MG63 (cell line): ENCODE results near the gene KIF6. TPM values are rescaled to one million over a fixed set of nuclear protein-coding genes. Genes with fewer than 3 reads are reported as not detected.

ENCODE experiments used
- DNase-seq: peaks from one replicate; pipeline ENCODE4 v3.0.0-alpha.2; 2020
- H3K27me3 ChIP-seq: fragments of 250-450 bp; sonication (Bioruptor Pico); 2 replicates; pipeline ENCODE4 v1.5.1; 2020; ENCODE audit warnings: mild to moderate bottlenecking, moderate library complexity
- H3K36me3 ChIP-seq: fragments of 250-450 bp; sonication (Bioruptor Pico); 2 replicates; pipeline ENCODE4 v1.5.1; 2020; ENCODE audit warnings: mild to moderate bottlenecking, moderate library complexity
- H3K4me3 ChIP-seq: fragments of 250-450 bp; sonication (Bioruptor Pico); 2 replicates; pipeline ENCODE4 v1.5.1; 2020; ENCODE audit warnings: mild to moderate bottlenecking, moderate library complexity
- H3K9me3 ChIP-seq: fragments of 250-450 bp; sonication (Bioruptor Pico); 2 replicates; pipeline ENCODE4 v1.5.1; 2020; ENCODE audit warnings: mild to moderate bottlenecking, moderate library complexity
- total RNA-seq: library from RNA; depleted of rRNA; stranded (reverse); fragments of >200 nt; shearing (Covaris generic); gene quantifications from 2 replicates; pipeline ENCODE4 v1.2.3, GENCODE V29; 2014; ENCODE audit warnings: low replicate concordance; rRNA removed

KIF6 gene, protein sequence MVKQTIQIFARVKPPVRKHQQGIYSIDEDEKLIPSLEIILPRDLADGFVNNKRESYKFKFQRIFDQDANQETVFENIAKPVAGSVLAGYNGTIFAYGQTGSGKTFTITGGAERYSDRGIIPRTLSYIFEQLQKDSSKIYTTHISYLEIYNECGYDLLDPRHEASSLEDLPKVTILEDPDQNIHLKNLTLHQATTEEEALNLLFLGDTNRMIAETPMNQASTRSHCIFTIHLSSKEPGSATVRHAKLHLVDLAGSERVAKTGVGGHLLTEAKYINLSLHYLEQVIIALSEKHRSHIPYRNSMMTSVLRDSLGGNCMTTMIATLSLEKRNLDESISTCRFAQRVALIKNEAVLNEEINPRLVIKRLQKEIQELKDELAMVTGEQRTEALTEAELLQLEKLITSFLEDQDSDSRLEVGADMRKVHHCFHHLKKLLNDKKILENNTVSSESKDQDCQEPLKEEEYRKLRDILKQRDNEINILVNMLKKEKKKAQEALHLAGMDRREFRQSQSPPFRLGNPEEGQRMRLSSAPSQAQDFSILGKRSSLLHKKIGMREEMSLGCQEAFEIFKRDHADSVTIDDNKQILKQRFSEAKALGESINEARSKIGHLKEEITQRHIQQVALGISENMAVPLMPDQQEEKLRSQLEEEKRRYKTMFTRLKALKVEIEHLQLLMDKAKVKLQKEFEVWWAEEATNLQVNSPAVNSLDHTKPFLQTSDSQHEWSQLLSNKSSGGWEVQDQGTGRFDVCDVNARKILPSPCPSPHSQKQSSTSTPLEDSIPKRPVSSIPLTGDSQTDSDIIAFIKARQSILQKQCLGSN
- total RNA-seq = not detected in 2 replicates

DNA sequence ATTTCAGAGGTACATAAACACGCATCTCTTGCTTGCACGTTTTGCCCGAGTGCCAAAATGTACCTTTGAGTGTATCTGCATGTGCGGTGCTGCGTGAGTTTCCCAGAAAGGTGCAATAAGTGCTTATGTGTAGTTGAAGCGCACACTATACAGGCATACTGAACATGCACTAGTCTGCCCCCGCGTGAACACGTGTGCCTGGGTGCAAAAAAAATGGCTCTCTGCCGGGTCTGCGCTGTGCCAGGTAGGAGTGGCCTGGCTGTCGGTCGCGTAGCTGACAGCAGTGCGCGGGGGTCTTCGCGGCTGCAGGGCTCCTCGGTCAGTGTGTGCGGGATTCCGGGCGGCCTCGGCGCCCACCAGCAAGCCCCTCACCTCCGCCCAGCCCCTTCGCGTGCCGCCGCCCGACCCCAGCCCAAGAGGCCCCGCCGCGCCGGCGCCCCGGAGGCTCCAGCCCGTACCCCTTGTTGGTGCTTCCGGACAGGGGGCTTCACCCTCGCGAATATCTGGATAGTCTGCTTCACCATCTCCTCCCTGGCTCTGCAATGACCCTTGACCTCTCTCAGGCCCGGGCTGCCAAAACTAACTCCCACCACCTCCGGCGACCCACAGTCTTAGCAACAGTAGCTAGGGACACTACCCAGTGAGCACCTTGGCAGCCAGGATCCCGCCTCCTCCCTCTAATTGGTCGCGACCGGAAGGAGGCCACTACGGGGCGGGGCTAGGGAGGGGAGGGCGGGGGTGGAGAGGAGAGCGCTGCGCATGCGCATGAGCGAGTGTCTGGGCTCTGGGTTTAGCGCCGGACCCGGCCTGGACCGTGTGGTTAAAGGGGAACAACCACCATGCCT, at the start of gene KIF6:
Gene KIF6, minus strand, starts transcription at position 622 of the 845 bp plus-strand sequence. Its CDS starts 98 bp downstream, at position 524.
- H3K4me3 ChIP-seq = peak within 1 kb of the TSS; percentile 51
- no peaks in the 10 kb centered on the region for H3K36me3 ChIP-seq
- no peaks in the 10 kb centered on the region for H3K27me3 ChIP-seq
- no peaks in the 10 kb centered on the region for H3K9me3 ChIP-seq
- peak; percentile 78 for DNase-seq

DNA sequence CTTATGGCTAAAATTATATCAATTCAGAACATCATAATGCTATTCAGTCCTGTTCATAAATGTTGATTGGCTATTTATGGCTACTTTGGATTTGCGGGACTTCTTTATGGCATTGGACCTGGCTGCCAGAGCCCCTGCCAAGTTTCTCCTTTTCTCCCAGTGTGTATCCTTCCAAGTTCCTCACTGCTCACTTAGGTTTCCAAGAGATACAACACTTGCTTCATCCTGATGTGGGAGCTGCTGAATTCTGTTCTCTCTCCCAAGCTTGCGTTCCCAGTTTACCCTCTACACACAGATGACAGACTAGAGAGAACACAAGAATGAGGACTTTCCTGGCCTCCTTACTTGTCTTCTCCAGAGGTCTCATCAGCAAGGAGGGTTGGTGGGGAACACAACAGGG, 48.6 kb upstream of the KIF6 start:
- DNase-seq = no peak
- Histone ChIP-seq H3K4me3 (no peak overlapping the region), H3K36me3 (no peaks in the 10 kb centered on the region), H3K27me3 (no peaks in the 10 kb centered on the region), H3K9me3 (no peaks in the 10 kb centered on the region)

DNA sequence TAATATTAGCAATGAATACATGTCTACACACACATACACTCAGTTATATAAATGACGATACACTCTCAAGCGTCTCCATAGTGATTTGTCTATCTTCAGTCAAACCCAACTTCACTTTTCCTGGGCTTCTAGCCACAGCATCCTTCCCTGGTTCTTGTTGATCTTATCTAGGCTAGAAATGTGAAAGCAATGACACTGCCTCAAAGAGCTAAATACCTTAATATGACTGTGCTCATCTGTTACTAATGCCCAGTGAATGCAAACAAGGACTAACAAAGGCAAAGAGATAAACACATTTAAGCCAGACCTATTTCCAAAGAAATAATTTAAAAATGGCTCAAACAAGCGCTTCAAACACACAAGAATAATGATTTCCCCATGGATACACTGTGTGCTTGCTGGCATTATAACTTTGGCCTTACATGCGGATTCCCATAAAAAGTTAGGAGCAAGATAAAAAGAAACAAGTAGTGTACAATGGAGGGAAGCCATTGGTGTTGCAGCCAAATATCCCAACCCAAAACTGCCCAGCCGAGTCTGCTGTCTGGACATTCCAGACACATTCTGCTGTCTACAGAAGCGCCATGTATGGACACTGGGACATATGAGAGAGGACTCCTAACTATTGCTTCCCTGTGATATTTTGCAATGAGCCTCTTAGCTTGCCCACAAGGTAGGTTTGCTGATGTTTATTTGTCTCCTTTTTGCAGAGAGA, 47.5 kb upstream of the KIF6 start:
- Histone ChIP-seq H3K36me3 (no peaks in the 10 kb centered on the region), H3K9me3 (no peaks in the 10 kb centered on the region), H3K27me3 (no peaks in the 10 kb centered on the region), H3K4me3 (no peak overlapping the region)
- DNase-seq = no peak

DNA sequence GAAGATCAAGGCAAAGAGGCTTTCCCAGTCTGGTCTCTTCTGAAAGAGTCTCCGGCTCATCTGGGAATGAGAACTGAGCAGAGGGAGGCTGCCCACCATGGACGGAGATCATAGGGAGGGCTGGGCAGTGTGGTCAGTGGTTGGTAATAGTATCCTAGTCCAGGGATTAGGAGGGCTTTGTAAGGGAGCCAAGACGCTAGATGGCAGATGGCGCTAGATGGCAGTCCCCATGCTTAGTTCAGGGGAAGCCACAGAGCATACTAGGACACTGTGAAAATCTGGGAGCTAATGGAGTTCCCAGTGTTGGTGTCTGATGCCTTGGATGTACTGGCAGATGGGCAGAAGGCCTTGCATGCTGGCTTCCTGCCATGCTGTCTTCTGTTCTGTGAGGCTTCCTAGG, 45.2 kb upstream of the KIF6 start:
- no peaks in the 10 kb centered on the region for H3K36me3 ChIP-seq

DNA sequence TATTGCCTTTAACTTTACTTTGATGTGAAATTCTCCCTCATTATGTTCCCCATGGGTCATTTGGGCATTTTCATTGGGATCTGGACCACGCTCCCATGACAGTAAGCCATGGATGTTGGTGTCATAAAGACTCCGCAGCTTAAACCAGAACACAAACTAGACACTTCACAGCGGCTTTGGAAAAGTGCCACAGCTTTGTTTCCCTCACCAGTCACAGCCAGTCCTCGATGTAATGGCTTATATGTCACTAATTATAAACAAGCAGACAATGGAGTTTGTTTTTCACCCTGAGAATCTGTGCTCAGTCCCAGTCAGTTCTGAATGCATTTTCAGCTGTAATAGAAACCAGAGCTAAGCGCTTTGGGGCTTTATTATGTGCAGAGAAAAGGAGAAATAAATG, 43.8 kb upstream of the KIF6 start:
- no peak for DNase-seq
- Histone ChIP-seq H3K27me3 (no peaks in the 10 kb centered on the region), H3K9me3 (no peaks in the 10 kb centered on the region), H3K4me3 (no peak overlapping the region), H3K36me3 (no peaks in the 10 kb centered on the region)

More for the DNA sequence above, 45.2 kb upstream of the KIF6 start:
- no peak for DNase-seq
- H3K4me3 ChIP-seq = no peak overlapping the region
- no peaks in the 10 kb centered on the region for H3K9me3 ChIP-seq
- H3K27me3 ChIP-seq = no peaks in the 10 kb centered on the region

DNA sequence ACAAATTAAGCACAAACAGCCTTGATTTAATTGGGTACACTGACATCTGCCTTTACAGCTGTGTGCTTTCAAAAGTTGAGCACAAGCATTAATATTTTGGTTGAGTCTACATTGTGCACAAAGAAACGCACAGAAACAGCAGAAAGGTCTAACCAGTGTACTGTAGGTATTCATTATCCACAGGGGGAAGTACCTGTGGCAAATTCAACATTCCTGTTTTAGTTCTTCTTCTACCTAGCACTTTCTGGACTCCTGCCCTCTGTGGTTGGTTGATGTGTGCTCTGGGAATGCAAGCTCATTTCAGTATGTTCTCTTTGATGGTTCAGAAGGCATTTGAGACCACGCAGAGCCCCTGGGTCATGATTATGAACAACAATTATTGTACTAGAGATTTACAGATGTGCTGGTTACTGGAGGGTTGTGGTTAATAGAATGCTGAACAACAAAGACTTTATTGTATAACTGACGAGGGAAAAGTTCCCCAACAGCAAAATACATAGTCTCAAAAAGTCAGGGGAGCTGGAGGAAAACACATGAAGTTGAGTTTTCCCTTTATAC, 40.4 kb upstream of the KIF6 start:
- H3K27me3 ChIP-seq = no peaks in the 10 kb centered on the region
- H3K36me3 ChIP-seq = no peaks in the 10 kb centered on the region
- no peak overlapping the region for H3K4me3 ChIP-seq
- no peak for DNase-seq
- no peaks in the 10 kb centered on the region for H3K9me3 ChIP-seq

DNA sequence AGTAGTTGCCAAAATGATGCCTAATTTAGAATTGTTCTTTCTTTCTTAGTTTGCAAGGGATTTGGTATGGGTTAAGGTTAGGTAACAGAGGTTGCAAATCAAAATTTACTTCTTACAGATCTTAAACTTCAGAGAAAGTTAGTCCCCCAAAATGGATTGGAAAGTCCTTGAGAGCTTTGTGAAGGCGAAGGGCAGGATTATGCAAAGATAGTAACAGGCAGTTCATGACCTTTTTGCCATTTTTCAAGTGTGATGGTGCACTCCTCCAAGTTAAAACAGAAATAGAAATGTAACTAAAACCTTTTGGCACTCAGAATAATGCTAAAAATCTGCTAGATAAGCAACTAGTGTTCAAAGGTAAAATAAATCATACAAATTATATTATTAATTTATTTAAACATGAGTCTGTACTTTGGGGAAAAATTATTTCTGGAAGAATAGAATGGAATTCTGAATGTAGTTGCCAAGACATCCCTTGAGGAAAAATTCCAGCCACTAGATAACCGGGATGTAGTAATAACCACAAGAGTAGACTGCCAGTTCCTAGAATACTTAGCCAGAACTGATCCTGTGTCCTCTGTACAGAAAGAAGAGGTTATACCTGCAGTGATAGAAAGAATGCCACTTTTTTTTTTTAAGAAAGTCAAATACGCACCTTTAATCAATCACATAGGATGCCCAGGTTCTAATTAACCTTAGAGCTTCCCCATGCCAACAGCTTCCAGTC, 35.2 kb upstream of the KIF6 start:
- no peak overlapping the region for H3K4me3 ChIP-seq
- no peak for DNase-seq
- no peaks in the 10 kb centered on the region for H3K9me3 ChIP-seq
- no peaks in the 10 kb centered on the region for H3K36me3 ChIP-seq
- no peaks in the 10 kb centered on the region for H3K27me3 ChIP-seq

DNA sequence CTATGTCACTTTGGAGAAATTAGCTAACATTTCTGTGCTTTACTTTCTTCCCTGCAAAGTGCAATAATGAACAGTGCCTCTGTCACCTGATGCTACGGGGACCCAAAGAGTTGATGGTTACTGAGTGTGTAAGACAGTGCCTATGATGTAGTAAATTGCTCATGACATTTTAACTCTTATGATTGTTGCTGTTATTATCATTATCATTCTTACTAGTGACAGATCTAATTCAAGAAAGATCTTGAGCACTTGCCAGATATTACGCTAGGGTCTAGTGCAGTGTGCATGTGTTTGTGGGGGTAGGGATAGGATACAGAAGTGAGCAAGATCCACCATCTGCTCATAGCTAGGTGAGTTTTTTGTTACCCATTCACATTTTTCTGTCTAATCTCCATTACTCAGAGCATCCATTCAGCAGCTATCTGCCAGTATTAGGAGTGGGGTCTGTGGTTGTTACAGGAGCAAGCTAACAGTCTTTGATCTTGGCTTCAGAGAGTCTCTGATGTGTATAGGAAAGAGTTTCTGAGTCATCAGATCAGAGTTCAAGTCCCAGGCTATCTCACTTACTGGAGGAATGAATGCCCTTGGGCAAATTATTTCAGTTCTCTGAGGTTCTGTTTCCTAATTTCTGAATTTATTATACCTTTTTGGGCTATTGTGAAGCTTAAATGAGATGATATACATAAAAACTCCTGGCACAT, 33.8 kb upstream of the KIF6 start:
- no peaks in the 10 kb centered on the region for H3K9me3 ChIP-seq
- H3K27me3 ChIP-seq = no peaks in the 10 kb centered on the region
- no peak overlapping the region for H3K4me3 ChIP-seq
- H3K36me3 ChIP-seq = no peaks in the 10 kb centered on the region
- DNase-seq = no peak

DNA sequence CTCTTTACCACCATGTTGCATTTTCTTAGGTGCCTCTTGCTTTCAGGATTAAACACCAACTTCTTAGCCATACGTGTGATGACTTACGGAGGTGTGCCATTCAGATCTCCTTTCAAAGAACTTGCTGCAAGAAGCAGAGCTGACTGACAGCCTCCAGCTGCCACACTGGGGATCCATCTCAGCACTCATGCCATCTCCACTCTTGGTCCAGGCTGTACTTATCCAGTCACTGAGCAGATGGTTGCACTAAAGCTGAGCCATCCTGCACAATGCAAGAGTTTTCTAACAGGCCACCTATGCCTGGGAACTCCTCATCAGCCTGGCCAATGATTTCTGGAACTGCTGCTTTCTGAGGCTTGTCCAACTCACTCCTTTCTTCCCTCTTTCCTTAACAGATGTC, 31.4 kb upstream of the KIF6 start:
- no peaks in the 10 kb centered on the region for H3K27me3 ChIP-seq
- H3K9me3 ChIP-seq = no peaks in the 10 kb centered on the region
- no peak for DNase-seq
- H3K4me3 ChIP-seq = no peak overlapping the region
- H3K36me3 ChIP-seq = no peaks in the 10 kb centered on the region

DNA sequence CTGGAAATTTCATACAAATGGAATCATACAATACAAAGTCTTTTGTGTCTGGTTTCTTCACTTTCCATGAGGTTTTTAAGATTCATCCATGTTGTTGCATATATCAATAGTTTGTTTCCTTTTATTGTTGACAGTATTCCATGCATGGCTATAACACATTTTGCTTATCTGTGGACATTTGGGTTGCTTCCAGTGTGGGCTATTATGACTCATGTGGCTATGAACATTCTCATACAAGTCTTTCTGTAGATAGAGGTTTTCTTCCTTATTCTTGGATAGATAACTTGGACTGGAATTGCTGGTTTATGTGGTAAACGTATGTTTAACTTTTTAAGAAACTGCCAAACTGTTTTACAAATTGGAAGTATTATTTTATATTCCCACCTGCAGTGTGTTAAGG, 30.0 kb upstream of the KIF6 start:
- no peak overlapping the region for H3K4me3 ChIP-seq
- no peak for DNase-seq
- no peaks in the 10 kb centered on the region for H3K36me3 ChIP-seq
- H3K27me3 ChIP-seq = no peaks in the 10 kb centered on the region
- no peaks in the 10 kb centered on the region for H3K9me3 ChIP-seq

DNA sequence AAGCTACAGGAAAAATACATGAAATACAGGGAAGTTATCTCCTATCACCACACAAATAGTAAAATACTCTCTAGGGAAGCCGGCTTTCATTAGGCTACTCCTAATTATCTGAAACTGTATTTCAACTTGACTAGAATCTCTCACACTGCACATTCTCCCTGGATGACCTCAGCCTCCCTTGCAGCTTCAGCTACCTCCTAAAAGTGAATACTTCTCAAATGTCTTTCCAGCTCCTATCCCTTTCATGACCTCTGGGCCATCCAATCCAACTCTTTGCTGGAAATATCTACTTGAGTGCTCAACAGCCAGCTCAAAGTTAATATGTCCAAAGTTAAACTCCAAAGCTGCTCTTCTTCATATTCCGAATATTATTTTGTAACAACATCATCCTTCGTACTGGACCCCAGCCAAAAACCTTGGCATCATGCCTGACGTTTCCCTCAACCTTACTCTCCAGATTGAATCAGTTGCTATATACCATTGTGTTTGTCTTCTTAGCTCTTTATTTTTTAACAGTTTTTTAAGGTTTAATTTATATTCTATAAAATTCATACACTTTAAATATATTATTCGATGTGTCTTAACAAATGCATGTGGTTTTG, 29.4 kb upstream of the KIF6 start:
- DNase-seq = no peak
- Histone ChIP-seq H3K27me3 (no peaks in the 10 kb centered on the region), H3K4me3 (no peak overlapping the region), H3K9me3 (no peaks in the 10 kb centered on the region), H3K36me3 (no peaks in the 10 kb centered on the region)

DNA sequence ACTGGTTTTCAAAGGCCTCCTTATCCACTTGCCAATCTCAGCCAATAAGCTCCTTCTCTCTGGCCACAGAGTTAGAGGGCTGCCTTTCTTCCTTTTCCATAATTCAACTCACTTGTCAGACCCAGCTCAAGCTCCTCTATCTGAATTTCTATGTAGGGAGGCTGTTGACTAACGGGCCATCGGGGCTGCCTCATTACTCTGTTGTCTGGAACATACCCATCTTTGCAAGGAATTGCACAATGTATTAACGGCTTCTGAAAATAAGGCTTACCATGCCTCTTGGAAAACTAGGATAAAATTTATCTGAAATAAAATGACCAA, 28.5 kb upstream of the KIF6 start:
- no peak for DNase-seq
- Histone ChIP-seq H3K9me3 (no peaks in the 10 kb centered on the region), H3K27me3 (no peaks in the 10 kb centered on the region), H3K4me3 (no peak overlapping the region), H3K36me3 (no peaks in the 10 kb centered on the region)

DNA sequence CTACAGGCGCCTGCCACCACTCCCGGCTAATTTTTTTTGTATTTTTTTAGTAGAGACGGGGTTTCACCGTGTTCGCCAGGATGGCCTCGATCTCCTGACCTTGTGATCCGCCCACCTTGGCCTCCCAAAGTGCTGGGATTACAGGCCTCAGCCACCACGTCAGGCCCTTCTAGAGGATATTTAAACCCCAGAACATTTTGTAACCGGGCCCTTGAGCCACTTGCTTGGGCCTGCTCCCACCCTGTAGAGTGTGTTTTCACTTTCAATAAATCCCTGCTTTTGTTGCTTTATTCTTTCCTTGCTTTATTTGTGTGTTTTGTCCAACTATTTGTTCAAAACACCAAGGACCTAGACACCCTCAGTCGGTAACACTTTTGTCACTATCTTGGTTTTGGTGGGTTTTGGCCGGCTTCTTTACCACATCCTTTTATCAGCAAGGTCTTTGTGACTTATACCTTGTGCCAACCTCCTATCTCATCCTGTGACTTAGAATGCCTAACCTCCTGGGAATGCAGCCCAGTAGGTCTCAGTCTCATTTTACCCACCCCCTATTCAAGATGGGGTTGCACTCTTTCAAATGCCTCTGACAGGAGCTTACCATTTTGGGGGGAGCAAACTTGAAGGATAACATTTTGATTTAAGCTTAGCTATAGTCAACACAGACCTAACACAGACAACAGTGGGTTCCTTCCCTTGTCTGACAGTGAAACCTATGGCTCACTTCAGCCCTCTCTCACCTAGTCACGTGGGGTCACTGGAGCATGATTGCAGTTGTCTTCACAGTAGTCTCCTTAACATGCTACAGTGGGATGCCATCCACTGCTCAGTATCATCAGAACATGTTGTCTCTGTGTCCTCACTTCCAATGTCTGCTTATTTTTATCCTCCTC, 27.9 kb upstream of the KIF6 start:
- Histone ChIP-seq H3K36me3 (no peaks in the 10 kb centered on the region), H3K4me3 (no peak overlapping the region), H3K27me3 (no peaks in the 10 kb centered on the region), H3K9me3 (no peaks in the 10 kb centered on the region)
- no peak for DNase-seq

DNA sequence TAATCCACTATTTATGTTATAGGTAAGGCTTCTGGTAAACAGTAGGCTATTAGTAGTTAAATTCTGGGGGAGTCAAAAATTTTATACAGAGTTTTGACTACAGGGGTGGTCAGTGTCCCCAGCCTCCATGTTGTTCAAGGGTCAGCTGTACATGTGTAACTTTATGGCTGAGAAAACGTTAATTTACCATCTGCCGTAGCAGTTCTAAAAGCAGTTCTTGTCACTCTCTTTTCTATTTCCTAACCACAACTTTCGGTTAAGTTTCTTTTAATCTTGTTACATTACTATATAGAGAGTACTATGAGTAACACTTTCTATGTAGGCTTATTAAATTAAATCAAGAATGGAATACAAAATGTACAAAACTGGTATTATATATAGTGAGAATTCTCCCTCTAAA, 21.6 kb upstream of the KIF6 start:
- no peaks in the 10 kb centered on the region for H3K9me3 ChIP-seq
- H3K27me3 ChIP-seq = no peaks in the 10 kb centered on the region
- no peaks in the 10 kb centered on the region for H3K36me3 ChIP-seq
- H3K4me3 ChIP-seq = no peak overlapping the region
- no peak for DNase-seq
